GM21515 (cell line): ENCODE results near the gene SRGAP3.

Experiments used
- ATAC-seq: cut with Tn5 transposase; IDR thresholded peaks from one replicate; pipeline ENCODE4 v1.9.1; 2021; ENCODE audit not compliant: unreplicated experiment

Gene SRGAP3

DNA sequence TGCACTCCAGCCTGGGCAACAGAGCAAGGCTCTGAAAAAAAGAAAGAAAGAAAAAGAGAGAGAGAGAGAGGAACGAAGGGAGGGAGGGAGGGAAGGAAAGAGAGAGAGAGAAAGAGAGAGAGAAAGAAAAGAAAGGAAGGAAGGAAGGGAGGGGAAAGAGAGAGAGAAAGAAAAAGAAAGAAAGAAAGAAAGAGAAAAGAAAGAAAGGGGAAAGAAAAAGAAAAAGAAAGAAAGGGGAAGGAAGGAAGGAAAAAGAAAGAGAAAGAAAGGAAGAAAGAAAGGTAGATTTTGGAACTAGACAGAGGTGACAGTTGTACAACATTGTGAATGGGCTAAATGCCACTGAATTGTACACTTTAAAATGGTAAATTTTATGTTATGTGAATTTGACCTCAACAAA lies 5.3 kb upstream of the SRGAP3 start:
- no peak for ATAC-seq

DNA sequence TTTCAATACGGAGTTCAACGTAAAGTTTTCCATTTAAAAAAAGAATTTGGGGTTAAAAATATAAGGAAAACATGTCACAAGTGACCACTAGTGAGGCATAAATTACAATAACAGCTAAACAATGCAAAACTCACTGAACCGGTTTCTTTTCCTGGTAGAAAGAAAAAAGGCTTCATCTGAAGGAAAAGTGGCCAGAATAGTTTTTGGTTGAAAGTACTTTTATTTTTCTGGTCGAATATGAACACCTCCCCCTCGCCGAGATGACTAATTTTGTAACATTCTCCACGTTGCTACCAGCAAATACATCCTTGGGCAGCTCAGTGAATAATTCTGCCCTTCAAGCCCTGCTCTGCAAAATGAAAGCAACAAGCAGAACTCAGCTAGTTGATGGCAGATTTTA lies 3.9 kb upstream of the SRGAP3 start:
- ATAC-seq, result no peak

DNA sequence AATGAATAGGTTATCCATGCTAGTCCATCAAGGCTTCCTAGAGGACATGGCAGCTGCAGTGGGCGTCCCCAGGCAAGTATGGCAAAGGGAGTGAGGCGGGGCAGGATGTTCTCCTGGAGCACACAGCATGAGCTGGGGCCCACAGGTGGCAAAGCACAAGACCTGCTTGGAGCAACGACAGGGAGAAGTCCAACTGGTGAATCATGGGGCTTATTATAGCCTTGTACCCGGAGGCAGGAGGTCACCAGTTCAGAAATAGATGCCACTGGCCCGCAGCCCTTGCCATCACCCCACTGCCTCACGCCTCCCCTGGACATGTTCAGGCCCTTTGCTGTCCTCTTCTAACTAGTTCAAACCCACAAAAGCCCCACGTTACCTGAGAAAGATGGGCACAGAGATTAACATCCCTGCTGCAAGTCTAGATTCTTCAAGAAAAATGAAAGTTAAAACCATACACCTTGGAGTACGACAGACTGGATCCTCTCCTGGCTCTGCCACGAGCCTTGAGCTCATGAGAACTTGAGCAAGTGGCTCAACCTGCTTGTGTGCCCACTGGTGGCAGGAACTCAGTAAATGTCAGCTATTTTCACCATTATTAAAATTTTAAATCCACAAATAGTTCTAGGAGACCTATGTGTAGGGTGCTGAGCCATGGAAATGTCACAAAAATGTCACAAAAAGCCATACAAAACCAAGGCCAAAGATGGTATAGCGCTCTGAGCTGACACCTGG lies 1.8 kb upstream of the SRGAP3 start:
- ATAC-seq, result no peak

GRCh38 chr3:9250236-9250635 lies 790 bp upstream of the SRGAP3 start:
- ATAC-seq, result no peak

DNA sequence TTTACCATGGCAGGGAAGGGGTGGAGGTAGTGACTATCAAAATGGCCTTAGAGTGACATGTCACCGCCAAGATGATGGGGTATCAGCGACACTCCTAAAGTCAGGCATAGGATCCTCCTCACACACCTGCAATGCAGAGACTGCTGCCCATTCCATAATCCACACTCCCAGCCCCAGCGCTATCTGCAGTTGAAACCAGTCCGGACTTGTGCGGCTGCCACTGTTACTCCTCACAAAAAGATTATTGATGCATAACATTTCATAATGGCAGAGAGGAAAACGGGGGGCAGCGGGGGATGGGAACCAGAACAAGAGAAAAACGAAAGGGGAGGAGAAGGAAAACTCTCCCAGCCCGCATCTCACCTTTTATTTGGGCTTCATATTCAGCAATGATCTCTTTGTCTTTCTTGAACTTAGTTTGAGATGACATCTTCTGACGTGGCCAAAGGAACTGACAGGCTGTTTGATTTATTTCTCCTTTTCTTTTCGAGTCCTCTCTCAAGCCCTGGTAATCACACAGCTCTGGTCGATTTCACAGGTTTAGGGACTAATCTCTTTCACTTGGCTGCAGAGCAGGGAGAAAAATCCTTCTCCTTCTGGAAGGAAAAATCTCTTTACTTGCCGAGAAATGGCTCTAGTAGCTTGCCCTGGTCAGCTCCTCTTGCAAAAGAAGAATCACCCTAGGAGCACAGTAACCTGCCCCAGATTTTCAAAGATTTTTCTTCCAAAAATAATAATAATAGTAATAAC lies 749 bp downstream of the SRGAP3 start:
- no peak for ATAC-seq

- ATAC-seq, result no peak
These were observed 1.4 kb downstream of the SRGAP3 start for GRCh38 chr3:9247941-9248521.

GRCh38 chr3:9247361-9247940 lies 2.0 kb downstream of the SRGAP3 start:
- no peak for ATAC-seq

GRCh38 chr3:9246189-9246588 lies 3.3 kb downstream of the SRGAP3 start:
- no peak for ATAC-seq

GRCh38 chr3:9244495-9245183 lies 4.8 kb downstream of the SRGAP3 start:
- ATAC-seq, result no peak

- ATAC-seq, result no peak
These were observed 7.5 kb downstream of the SRGAP3 start for GRCh38 chr3:9241956-9242355.

GRCh38 chr3:9239680-9240079 lies 9.8 kb downstream of the SRGAP3 start:
- ATAC-seq, result no peak

GRCh38 chr3:9238721-9239295 lies 10.6 kb downstream of the SRGAP3 start:
- ATAC-seq, result no peak

- ATAC-seq, result no peak
These were observed 11.2 kb downstream of the SRGAP3 start for GRCh38 chr3:9238276-9238675.

DNA sequence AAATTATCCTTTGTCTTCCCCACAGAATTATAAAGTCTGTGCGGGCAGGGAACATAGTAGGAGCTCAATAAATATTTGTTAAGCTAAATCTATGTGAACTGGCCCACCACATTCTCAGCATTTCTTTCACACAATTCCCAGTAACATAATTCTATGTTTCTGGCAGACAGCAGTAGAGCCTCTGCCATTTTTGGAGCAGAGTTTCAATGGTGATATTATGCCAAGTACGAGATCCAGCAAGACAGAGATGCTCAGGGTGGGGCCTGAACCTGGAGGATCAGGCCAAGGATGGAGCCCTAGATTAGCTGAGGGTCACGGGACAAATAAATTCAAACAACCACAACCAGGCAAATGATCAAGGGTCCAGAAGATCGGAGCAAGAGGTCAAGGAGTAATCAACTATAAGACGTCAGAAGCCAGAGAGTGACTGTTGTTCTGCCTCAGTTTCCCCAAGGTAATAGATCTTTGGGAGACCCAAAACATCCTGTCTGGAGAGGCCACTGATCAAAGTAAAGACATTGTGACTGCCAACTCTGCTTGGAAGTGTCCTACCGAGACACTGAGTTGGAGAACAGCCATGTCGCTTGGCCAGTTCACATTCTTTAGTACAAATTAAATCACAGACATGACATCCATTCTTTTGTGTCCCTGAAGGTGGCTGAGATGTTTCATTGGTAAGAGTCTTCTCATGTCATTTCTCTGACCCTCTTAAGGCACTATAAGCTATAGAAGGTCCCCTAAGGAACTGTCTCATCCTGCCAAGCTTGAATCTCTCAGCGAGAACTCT lies 15.4 kb downstream of the SRGAP3 start:
- no peak for ATAC-seq

DNA sequence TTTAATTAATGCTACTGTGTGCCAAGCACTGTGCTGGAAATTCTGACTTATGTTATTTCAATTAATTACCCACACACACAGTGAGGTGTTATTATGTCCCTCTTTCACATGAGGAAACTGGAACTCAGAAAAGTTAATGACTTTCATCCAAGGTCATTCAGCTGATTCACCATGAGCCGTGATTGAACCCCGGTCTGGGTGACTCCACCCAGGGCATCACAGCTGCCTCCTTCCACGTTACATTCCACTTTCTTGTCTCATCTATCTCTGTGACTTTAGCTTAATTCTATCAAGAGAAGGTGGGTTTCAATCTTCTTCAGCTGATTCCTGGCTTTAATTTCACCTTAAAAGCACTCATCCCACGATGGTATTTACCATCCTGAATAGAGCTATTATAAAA lies 16.3 kb downstream of the SRGAP3 start:
- ATAC-seq, result no peak

- no peak for ATAC-seq
These were observed 17.5 kb downstream of the SRGAP3 start for GRCh38 chr3:9231937-9232336.

- no peak for ATAC-seq
These were observed 18.0 kb downstream of the SRGAP3 start for GRCh38 chr3:9231471-9231870.

- ATAC-seq, result no peak
These were observed 18.4 kb downstream of the SRGAP3 start for GRCh38 chr3:9231006-9231405.

GRCh38 chr3:9230596-9230995 lies 18.9 kb downstream of the SRGAP3 start:
- no peak for ATAC-seq

DNA sequence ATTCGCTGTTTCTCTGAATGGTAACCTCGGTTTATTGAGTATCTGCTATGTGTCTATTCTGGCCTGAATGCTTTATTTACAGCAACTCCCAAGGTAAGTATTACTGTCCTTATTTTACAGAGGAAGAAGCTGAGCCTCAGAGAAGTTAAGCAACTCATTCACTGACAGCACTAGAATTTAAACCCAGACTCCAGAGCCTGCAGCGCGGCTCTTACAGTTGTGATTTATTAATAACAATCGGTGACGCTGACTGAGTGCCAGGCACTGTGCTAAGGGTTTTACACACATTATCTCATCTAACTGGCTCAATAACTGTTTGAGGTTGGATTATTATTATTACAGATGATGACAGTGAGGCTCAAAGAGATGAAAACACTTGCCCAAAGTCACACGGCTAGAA lies 19.6 kb downstream of the SRGAP3 start:
- ATAC-seq, result no peak
